Measurements from ENCODE around the gene BRSK2.

- TF ChIP-seq, protein P1, sequence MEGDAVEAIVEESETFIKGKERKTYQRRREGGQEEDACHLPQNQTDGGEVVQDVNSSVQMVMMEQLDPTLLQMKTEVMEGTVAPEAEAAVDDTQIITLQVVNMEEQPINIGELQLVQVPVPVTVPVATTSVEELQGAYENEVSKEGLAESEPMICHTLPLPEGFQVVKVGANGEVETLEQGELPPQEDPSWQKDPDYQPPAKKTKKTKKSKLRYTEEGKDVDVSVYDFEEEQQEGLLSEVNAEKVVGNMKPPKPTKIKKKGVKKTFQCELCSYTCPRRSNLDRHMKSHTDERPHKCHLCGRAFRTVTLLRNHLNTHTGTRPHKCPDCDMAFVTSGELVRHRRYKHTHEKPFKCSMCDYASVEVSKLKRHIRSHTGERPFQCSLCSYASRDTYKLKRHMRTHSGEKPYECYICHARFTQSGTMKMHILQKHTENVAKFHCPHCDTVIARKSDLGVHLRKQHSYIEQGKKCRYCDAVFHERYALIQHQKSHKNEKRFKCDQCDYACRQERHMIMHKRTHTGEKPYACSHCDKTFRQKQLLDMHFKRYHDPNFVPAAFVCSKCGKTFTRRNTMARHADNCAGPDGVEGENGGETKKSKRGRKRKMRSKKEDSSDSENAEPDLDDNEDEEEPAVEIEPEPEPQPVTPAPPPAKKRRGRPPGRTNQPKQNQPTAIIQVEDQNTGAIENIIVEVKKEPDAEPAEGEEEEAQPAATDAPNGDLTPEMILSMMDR (IDR thresholded peaks at IDR 0.05; ENCODE audit: insufficient read depth, low read depth, low read length): no peak
- TF ChIP-seq EZH2 (IDR thresholded peaks at IDR 0.05; ENCODE audit: insufficient read depth, low read length): no peak
Measured at GRCh38 chr11:1371377-1371776, 18.4 kb upstream of the BRSK2 start.
